Fibroblast of lung (primary cell): ENCODE data around the gene GNG7. TPM values are rescaled to one million over a fixed set of nuclear protein-coding genes. Genes with fewer than 3 reads are reported as not detected.
A peak's percentile ranks its signal among the peaks of the same experiment; 100 is the strongest.

Experiments used
- DNase-seq, 2 donors: peaks; one replicate each; pipeline versions ENCODE4 v3.0.0 to v3.0.0-alpha.2; 2010; ENCODE audit warnings: low read depth in 2 of 2
- H2AFZ ChIP-seq: 2 replicates; pipeline ENCODE4 v1.5.1; 2012; ENCODE audit warnings: low read length, control low read depth, inconsistent platforms
- H3K27ac ChIP-seq: 2 replicates; pipeline ENCODE4 v1.5.1; 2011; ENCODE audit warnings: low read length, control low read depth; ENCODE audit not compliant: insufficient read depth
- H3K27me3 ChIP-seq: 2 replicates; pipeline ENCODE4 v1.5.1; 2011; ENCODE audit warnings: mild to moderate bottlenecking, low read length; ENCODE audit not compliant: control insufficient read depth, insufficient read depth
- H3K36me3 ChIP-seq: 2 replicates; pipeline ENCODE4 v1.5.1; 2011; ENCODE audit warnings: low read length; ENCODE audit not compliant: control insufficient read depth, insufficient read depth
- H3K4me1 ChIP-seq: 2 replicates; pipeline ENCODE4 v1.5.1; 2011; ENCODE audit warnings: low read length; ENCODE audit not compliant: control insufficient read depth, insufficient read depth; ENCODE audit errors: extremely low read depth
- H3K4me2 ChIP-seq: 2 replicates; pipeline ENCODE4 v1.5.1; 2011; ENCODE audit warnings: low read length, control low read depth; ENCODE audit not compliant: insufficient read depth; ENCODE audit errors: extremely low read depth
- H3K4me3 ChIP-seq, 4 experiments: fragments of 200-600 bp in 1 of 4; sonication (generic) in 1 of 4; replicated peaks in 1 of 4; 2 replicates each; pipeline ENCODE4 v1.5.1; 2011 to 2016; ENCODE audit warnings: low read length in 4 of 4, low read depth in 3 of 4, mild to moderate bottlenecking in 3 of 4, control low read depth in 2 of 4, inconsistent platforms in 1 of 4, mixed read lengths in 1 of 4; ENCODE audit not compliant: insufficient read depth in 1 of 4; ENCODE audit errors: control extremely low read depth in 1 of 4
- H3K79me2 ChIP-seq: 2 replicates; pipeline ENCODE4 v1.5.1; 2012; ENCODE audit warnings: mild to moderate bottlenecking, low read length, inconsistent platforms; ENCODE audit not compliant: control insufficient read depth, insufficient read depth
- H3K9ac ChIP-seq: 2 replicates; pipeline ENCODE4 v1.5.1; 2011; ENCODE audit warnings: mild to moderate bottlenecking, low read length, control low read depth; ENCODE audit not compliant: insufficient read depth
- H3K9me3 ChIP-seq: 2 replicates; pipeline ENCODE4 v1.5.1; 2012; ENCODE audit warnings: low read depth, low read length; ENCODE audit not compliant: control insufficient read depth, insufficient read depth
- H4K20me1 ChIP-seq: 2 replicates; pipeline ENCODE4 v1.5.1; 2011; ENCODE audit warnings: low read length; ENCODE audit not compliant: control insufficient read depth, insufficient read depth; ENCODE audit errors: extremely low read depth
- CTCF ChIP-seq, 2 donors: IDR thresholded peaks in 1 of 2; conservative IDR thresholded peaks in 1 of 2; 1 replicate in 1 of 2; 2 replicates in 1 of 2; pipeline ENCODE4 v1.5.1; 2011 to 2012; ENCODE audit warnings: low read length in 2 of 2, control low read depth in 1 of 2, inconsistent platforms in 1 of 2, low read depth in 1 of 2, mild to moderate bottlenecking in 1 of 2
- EZH2 ChIP-seq: IDR thresholded peaks from 2 replicates; pipeline ENCODE4 v1.5.1; 2012; ENCODE audit warnings: low read length, control low read depth, mild to moderate bottlenecking; ENCODE audit errors: missing control alignments
- polyA plus RNA-seq, 2 donors: library from polyadenylated mRNA; depleted of rRNA in 1 of 2; stranded (reverse) in 1 of 2; unstranded in 1 of 2; fragments of >200 nt; gene quantifications; 2 replicates each; pipeline ENCODE4 v1.2.1, GENCODE V29; 2011 to 2012; ENCODE audit warnings: missing spikeins in 1 of 2
- total RNA-seq: library from RNA; depleted of rRNA; stranded (reverse); fragments of >200 nt; gene quantifications from 2 replicates; pipeline ENCODE4 v1.2.1, GENCODE V29; 2014

The GNG7 gene
- total and polyA plus RNA-seq, 2 donors (not counting 1 experiment from before 2014, with no cell fraction given), result 0.27 to 0.83 TPM

GRCh38 chr19:2611483-2612464 is 90.7 kb downstream of the GNG7 start:
- Histone ChIP-seq H3K27me3 (no peaks in the 10 kb centered on the region), H4K20me1 (no peaks in the 10 kb centered on the region), H3K9ac (no peak overlapping the region), H3K9me3 (no peaks in the 10 kb centered on the region), H3K79me2 (no peaks in the 10 kb centered on the region), H3K4me2 (no peak overlapping the region), H3K4me1 (no peaks in the 10 kb centered on the region), H3K36me3 (no peaks in the 10 kb centered on the region), H2AFZ (no peak overlapping the region), H3K4me3 (no peak overlapping the region), H3K27ac (no peak overlapping the region)
- no peak for DNase-seq
- TF ChIP-seq EZH2 (no peak), CTCF (conservative IDR thresholded peaks at IDR 0.05 in 1 of 2, IDR thresholded peaks at IDR 0.05 in 1 of 2; ENCODE audit: low read depth in 1 of 2, low read length in 2 of 2) (peak in 1 of 2 donors; percentile 3)

GRCh38 chr19:2610637-2611482 is 91.6 kb downstream of the GNG7 start:
- Histone ChIP-seq H3K27me3 (no peaks in the 10 kb centered on the region), H3K9me3 (no peaks in the 10 kb centered on the region), H3K36me3 (no peaks in the 10 kb centered on the region), H3K79me2 (no peaks in the 10 kb centered on the region), H3K4me2 (peak overlapping the region; percentile 80), H4K20me1 (no peaks in the 10 kb centered on the region), H3K4me1 (no peaks in the 10 kb centered on the region), H2AFZ (no peak overlapping the region), H3K27ac (no peak overlapping the region), H3K9ac (no peak overlapping the region), H3K4me3 (peak overlapping the region in 2 of 4 experiments; percentile 42 to 50)
- TF ChIP-seq EZH2 (no peak), CTCF (conservative IDR thresholded peaks at IDR 0.05 in 1 of 2, IDR thresholded peaks at IDR 0.05 in 1 of 2; ENCODE audit: low read depth in 1 of 2, low read length in 2 of 2) (peak; percentile 90 to 91)
- DNase-seq, result peak; percentile 89 to 96
